HepG2 (cell line): ENCODE data around the gene ZDHHC7. TPM values are rescaled to one million over a fixed set of nuclear protein-coding genes. Genes with fewer than 3 reads are reported as not detected.
A peak's percentile ranks its signal among the peaks of the same experiment; 100 is the strongest.

Experiments
- CENPX ChIP-seq: sonication (generic); formaldehyde crosslinking; IDR thresholded peaks from 2 replicates; pipeline ENCODE4 v1.9.0; 2021; ENCODE audit warnings: mild to moderate bottlenecking, missing genetic modification reagents, moderate library complexity
- DR1 ChIP-seq: sonication (generic); formaldehyde crosslinking; IDR thresholded peaks from 2 replicates; pipeline ENCODE4 v1.8.0; 2021; ENCODE audit warnings: mild to moderate bottlenecking, missing genetic modification reagents, inconsistent platforms
- GPN1 ChIP-seq: sonication (generic); formaldehyde crosslinking; IDR thresholded peaks from 2 replicates; pipeline ENCODE4 v1.5.1; 2020; ENCODE audit warnings: missing genetic modification reagents, borderline replicate concordance
- HNF4G ChIP-seq, 2 experiments: sonication (generic) in 1 of 2; formaldehyde crosslinking in 1 of 2; IDR thresholded peaks; 2 replicates each; pipeline versions ENCODE4 v1.4.0 to v1.6.1; 2011 to 2020; ENCODE audit warnings: borderline replicate concordance in 2 of 2, low read depth in 2 of 2, mild to moderate bottlenecking in 2 of 2, low read length in 1 of 2, missing genetic modification reagents in 1 of 2, moderate library complexity in 1 of 2
- KLF16 ChIP-seq, 2 experiments: sonication (generic) in 1 of 2; formaldehyde crosslinking in 1 of 2; IDR thresholded peaks; 2 replicates each; pipeline versions ENCODE4 v1.6.1 to v1.8.0; 2016 to 2023; ENCODE audit warnings: missing genetic modification reagents in 2 of 2, missing compliant biosample characterization in 1 of 2
- MYNN ChIP-seq: sonication (generic); formaldehyde crosslinking; IDR thresholded peaks from 2 replicates; pipeline ENCODE4 v1.4.0; 2020; ENCODE audit warnings: mild to moderate bottlenecking, low read depth, missing genetic modification reagents
- NR2F2 ChIP-seq: IDR thresholded peaks from 2 replicates; pipeline ENCODE4 v1.6.1; 2012; ENCODE audit warnings: low read depth, inconsistent platforms, borderline replicate concordance
- PHB2 ChIP-seq: fragments of 450-650 bp; IDR thresholded peaks from 2 replicates; pipeline ENCODE4 v1.6.1; 2018; ENCODE audit not compliant: partially characterized antibody
- RFXANK ChIP-seq: IDR thresholded peaks from 2 replicates; pipeline ENCODE4 v1.6.1; 2016
- SALL2 ChIP-seq: sonication (generic); formaldehyde crosslinking; IDR thresholded peaks from 2 replicates; pipeline ENCODE4 v1.8.1; 2023; ENCODE audit warnings: mild to moderate bottlenecking, missing genetic modification reagents, inconsistent platforms
- SP1 ChIP-seq, 2 experiments: fragments of 450-650 bp in 1 of 2; sonication (generic) in 1 of 2; formaldehyde crosslinking in 1 of 2; IDR thresholded peaks; 2 replicates each; pipeline versions ENCODE4 v1.4.0 to v1.6.1; 2016 to 2020; ENCODE audit warnings: missing genetic modification reagents in 1 of 2
- ZNF253 ChIP-seq: sonication (generic); formaldehyde crosslinking; IDR thresholded peaks from 2 replicates; pipeline ENCODE4 v1.8.0; 2022; ENCODE audit warnings: mild to moderate bottlenecking, missing genetic modification reagents, borderline replicate concordance
- ZNF335 ChIP-seq: sonication (generic); formaldehyde crosslinking; IDR thresholded peaks from 2 replicates; pipeline ENCODE4 v1.4.0; 2020; ENCODE audit warnings: missing genetic modification reagents
- polyA plus RNA-seq, 8 experiments: library from polyadenylated mRNA; depleted of rRNA in 3 of 8; stranded (reverse) in 7 of 8; unstranded in 1 of 8; fragments of >200 nt; fragmentation: Illumina TruSeq in 4 of 8; extraction: Trizol in 4 of 8; gene quantifications; 2 replicates each; pipeline versions ENCODE4 v1.2.1 to v1.2.3, GENCODE V29; 2011 to 2016; ENCODE audit warnings: low read depth in 4 of 8, missing spikeins in 1 of 8, mixed read lengths in 1 of 8; ENCODE audit not compliant: insufficient read depth in 1 of 8
- total RNA-seq, 5 experiments: library from RNA; depleted of rRNA; stranded (reverse); fragments of >200 nt; fragmentation: Illumina TruSeq; extraction: Trizol; gene quantifications; 2 replicates each; pipeline ENCODE4 v1.2.3, GENCODE V29; 2016; ENCODE audit warnings: low read depth in 1 of 5
- TF ChIP-seq, protein P1 (sequence below): sonication (generic); formaldehyde crosslinking; IDR thresholded peaks from 2 replicates; pipeline ENCODE4 v1.5.1; 2020; ENCODE audit warnings: mild to moderate bottlenecking, missing genetic modification reagents, moderate library complexity
- TF ChIP-seq, protein P2 (sequence below): sonication (generic); formaldehyde crosslinking; IDR thresholded peaks from 2 replicates; pipeline ENCODE4 v1.9.0; 2021; ENCODE audit warnings: mild to moderate bottlenecking, missing genetic modification reagents
- TF ChIP-seq, protein P3 (sequence below): sonication (generic); formaldehyde crosslinking; IDR thresholded peaks from 2 replicates; pipeline ENCODE4 v1.9.0; 2021; ENCODE audit warnings: missing genetic modification reagents, borderline replicate concordance

Gene ZDHHC7
- total and polyA plus RNA-seq, 2 of the 13 experiments (the other 11 are each of a cell fraction or from before 2014, with no cell fraction given) = 46.8 to 67.6 TPM

DNA sequence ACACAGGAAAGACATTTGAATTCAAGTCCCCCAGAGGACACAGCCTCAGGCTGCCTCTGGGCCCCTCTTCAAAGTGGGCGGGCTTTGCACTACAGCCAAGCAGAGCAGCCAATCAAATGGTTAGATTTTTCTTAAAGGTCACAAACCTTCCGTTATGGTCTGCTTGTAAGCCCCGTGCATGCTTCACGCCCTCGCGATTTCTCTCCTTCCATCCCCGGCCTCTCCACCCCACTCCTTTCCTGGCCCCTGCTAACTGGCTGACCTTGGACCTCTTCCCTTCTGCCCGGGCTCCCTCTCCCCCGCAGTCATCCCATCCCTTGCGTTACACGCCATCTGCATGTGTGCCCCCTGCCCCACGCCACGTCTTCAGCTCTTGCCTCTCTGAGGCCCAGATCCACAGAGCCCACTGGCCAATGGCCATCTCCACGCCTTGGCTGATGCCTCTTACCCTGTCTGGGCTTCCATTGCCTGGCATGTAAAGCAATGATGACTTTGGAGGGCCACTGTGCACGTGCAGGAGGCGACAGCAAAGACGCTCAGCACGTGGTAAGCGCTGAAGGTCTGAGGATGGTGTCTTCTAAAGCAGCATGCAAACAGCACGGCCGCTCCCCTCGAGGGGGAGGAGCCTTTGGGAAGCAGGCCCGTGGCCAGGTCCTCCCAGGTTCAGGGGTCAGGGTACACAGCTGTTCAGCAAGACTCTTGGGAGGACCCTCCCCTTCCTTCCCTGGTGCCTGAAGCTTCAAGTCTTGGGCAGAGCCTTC, 86.8 kb downstream of the ZDHHC7 start (continued):
- TF ChIP-seq, protein P1, sequence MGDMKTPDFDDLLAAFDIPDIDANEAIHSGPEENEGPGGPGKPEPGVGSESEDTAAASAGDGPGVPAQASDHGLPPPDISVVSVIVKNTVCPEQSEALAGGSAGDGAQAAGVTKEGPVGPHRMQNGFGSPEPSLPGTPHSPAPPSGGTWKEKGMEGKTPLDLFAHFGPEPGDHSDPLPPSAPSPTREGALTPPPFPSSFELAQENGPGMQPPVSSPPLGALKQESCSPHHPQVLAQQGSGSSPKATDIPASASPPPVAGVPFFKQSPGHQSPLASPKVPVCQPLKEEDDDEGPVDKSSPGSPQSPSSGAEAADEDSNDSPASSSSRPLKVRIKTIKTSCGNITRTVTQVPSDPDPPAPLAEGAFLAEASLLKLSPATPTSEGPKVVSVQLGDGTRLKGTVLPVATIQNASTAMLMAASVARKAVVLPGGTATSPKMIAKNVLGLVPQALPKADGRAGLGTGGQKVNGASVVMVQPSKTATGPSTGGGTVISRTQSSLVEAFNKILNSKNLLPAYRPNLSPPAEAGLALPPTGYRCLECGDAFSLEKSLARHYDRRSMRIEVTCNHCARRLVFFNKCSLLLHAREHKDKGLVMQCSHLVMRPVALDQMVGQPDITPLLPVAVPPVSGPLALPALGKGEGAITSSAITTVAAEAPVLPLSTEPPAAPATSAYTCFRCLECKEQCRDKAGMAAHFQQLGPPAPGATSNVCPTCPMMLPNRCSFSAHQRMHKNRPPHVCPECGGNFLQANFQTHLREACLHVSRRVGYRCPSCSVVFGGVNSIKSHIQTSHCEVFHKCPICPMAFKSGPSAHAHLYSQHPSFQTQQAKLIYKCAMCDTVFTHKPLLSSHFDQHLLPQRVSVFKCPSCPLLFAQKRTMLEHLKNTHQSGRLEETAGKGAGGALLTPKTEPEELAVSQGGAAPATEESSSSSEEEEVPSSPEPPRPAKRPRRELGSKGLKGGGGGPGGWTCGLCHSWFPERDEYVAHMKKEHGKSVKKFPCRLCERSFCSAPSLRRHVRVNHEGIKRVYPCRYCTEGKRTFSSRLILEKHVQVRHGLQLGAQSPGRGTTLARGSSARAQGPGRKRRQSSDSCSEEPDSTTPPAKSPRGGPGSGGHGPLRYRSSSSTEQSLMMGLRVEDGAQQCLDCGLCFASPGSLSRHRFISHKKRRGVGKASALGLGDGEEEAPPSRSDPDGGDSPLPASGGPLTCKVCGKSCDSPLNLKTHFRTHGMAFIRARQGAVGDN (CRISPR knock-in tag) = peak; percentile 96
- no peak for TF ChIP-seq CENPX (CRISPR knock-in tag)
- TF ChIP-seq RFXANK = no peak
- no peak for TF ChIP-seq MYNN
- no peak for TF ChIP-seq PHB2
- TF ChIP-seq, protein P2, sequence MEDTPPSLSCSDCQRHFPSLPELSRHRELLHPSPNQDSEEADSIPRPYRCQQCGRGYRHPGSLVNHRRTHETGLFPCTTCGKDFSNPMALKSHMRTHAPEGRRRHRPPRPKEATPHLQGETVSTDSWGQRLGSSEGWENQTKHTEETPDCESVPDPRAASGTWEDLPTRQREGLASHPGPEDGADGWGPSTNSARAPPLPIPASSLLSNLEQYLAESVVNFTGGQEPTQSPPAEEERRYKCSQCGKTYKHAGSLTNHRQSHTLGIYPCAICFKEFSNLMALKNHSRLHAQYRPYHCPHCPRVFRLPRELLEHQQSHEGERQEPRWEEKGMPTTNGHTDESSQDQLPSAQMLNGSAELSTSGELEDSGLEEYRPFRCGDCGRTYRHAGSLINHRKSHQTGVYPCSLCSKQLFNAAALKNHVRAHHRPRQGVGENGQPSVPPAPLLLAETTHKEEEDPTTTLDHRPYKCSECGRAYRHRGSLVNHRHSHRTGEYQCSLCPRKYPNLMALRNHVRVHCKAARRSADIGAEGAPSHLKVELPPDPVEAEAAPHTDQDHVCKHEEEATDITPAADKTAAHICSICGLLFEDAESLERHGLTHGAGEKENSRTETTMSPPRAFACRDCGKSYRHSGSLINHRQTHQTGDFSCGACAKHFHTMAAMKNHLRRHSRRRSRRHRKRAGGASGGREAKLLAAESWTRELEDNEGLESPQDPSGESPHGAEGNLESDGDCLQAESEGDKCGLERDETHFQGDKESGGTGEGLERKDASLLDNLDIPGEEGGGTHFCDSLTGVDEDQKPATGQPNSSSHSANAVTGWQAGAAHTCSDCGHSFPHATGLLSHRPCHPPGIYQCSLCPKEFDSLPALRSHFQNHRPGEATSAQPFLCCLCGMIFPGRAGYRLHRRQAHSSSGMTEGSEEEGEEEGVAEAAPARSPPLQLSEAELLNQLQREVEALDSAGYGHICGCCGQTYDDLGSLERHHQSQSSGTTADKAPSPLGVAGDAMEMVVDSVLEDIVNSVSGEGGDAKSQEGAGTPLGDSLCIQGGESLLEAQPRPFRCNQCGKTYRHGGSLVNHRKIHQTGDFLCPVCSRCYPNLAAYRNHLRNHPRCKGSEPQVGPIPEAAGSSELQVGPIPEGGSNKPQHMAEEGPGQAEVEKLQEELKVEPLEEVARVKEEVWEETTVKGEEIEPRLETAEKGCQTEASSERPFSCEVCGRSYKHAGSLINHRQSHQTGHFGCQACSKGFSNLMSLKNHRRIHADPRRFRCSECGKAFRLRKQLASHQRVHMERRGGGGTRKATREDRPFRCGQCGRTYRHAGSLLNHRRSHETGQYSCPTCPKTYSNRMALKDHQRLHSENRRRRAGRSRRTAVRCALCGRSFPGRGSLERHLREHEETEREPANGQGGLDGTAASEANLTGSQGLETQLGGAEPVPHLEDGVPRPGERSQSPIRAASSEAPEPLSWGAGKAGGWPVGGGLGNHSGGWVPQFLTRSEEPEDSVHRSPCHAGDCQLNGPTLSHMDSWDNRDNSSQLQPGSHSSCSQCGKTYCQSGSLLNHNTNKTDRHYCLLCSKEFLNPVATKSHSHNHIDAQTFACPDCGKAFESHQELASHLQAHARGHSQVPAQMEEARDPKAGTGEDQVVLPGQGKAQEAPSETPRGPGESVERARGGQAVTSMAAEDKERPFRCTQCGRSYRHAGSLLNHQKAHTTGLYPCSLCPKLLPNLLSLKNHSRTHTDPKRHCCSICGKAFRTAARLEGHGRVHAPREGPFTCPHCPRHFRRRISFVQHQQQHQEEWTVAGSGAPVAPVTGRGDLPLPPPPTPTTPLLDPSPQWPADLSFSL = no peak
- TF ChIP-seq KLF16 (CRISPR knock-in tag; IDR thresholded peaks at IDR 0.05) = 0 out of 4 replicates have a peak, but pooled peaks of 1 of the 2 experiments have one; percentile 17
- TF ChIP-seq SALL2 (CRISPR knock-in tag) = 0 out of 2 replicates have a peak, but pooled peaks have one; percentile 31
- TF ChIP-seq HNF4G (IDR thresholded peaks at IDR 0.05; ENCODE audit: borderline replicate concordance, low read depth, low read length) = peak; percentile 68; the same call in 1 of the 2 replicates
- no peak for TF ChIP-seq HNF4G (CRISPR knock-in tag; IDR thresholded peaks at IDR 0.05; ENCODE audit: borderline replicate concordance, low read depth)
- no peak for TF ChIP-seq NR2F2
- TF ChIP-seq GPN1 (CRISPR knock-in tag) = no peak
- no peak for TF ChIP-seq SP1 (IDR thresholded peaks at IDR 0.05)
- no peak for TF ChIP-seq SP1 (CRISPR knock-in tag; IDR thresholded peaks at IDR 0.05)
- peak; percentile 61; the same call in 1 of the 2 replicates for TF ChIP-seq ZNF253 (CRISPR knock-in tag)
- no peak for TF ChIP-seq DR1 (CRISPR knock-in tag)
- TF ChIP-seq, protein P3, sequence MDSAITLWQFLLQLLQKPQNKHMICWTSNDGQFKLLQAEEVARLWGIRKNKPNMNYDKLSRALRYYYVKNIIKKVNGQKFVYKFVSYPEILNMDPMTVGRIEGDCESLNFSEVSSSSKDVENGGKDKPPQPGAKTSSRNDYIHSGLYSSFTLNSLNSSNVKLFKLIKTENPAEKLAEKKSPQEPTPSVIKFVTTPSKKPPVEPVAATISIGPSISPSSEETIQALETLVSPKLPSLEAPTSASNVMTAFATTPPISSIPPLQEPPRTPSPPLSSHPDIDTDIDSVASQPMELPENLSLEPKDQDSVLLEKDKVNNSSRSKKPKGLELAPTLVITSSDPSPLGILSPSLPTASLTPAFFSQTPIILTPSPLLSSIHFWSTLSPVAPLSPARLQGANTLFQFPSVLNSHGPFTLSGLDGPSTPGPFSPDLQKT (CRISPR knock-in tag) = no peak
- no peak for TF ChIP-seq ZNF335 (CRISPR knock-in tag)
